HL-60/S4 (cell line): ENCODE data around the gene SMCP.

Experiments used
- in situ Hi-C: fragments of 300-500 bp; cut with MboI; formaldehyde crosslinking; loops from 2 replicates; pipeline ENCODE4 v1.14.3; 2022; ENCODE audit warnings: low sequenced_read_pairs

The SMCP gene

GRCh38 chr1:152886085-152886484 lies 8.0 kb downstream of the SMCP start:
- in situ Hi-C loops = no loop called here

- in situ Hi-C loops = no loop called here
Measured at GRCh38 chr1:152886758-152887409, 8.8 kb downstream of the SMCP start.

DNA sequence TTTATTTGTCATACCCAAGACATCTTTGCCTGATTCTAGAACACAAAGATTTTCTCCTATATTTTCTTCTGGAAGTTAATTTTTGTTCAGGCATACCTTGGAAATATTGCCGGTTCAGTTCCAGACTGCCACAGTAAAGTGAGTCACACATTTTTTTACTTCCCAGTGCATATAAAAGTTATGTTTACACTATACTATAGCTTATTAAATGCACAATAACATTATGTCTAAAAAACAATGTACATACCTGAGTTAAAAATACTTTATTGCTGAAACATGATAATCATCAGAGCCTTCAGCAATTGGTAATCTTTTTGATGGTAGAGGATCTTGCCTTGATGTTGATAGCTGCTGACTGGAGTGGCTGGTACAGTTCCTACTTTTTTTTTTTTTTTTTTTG lies 10.0 kb downstream of the SMCP start:
- in situ Hi-C loops = no loop called here

- in situ Hi-C loops = no loop called here
Measured at GRCh38 chr1:152899027-152899426, 20.9 kb downstream of the SMCP start.

GRCh38 chr1:152899883-152900282 lies 21.8 kb downstream of the SMCP start:
- in situ Hi-C loops = no loop called here

DNA sequence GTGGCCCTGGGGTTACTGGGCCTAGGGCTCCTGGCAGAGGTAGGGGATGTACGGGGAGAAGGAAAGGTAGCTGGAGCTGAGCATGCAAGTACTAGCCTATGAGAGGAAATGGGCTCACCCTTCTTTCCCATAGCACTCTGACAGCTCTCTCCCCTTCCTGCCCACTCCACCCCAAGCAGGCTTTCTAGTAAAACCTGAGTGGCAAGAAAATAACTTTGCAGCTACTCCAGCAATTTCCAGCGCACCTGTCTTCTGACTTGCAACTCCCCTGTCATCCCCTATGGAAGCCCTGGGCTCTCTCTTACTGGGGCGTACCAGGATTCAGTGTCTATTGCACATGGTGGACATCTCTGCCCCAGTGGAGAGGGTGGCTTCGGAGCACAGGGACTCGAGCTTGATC lies 23.5 kb downstream of the SMCP start:
- in situ Hi-C loops = no loop called here

DNA sequence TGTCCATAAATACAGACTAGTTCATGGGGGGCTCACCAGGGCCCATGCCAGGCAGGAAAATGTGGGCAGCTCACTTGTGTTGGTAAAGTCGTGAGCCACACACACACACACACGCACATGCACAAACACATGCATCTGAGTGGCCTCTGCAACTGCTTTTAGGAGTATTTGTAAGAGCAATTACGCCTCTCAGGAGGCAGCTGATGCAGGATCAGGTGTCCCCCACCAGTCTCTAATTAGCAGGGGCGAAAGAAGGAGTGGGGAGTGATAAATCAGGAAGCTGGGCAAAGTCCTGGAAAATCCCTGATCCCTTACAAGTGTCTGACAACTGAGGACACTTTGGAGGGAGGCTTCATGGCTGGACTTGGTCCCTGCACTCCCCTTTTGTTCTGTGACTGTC lies 24.5 kb downstream of the SMCP start:
- in situ Hi-C loops = no loop called here

GRCh38 chr1:152904688-152905440 lies 26.7 kb downstream of the SMCP start:
- in situ Hi-C loops = no loop called here

DNA sequence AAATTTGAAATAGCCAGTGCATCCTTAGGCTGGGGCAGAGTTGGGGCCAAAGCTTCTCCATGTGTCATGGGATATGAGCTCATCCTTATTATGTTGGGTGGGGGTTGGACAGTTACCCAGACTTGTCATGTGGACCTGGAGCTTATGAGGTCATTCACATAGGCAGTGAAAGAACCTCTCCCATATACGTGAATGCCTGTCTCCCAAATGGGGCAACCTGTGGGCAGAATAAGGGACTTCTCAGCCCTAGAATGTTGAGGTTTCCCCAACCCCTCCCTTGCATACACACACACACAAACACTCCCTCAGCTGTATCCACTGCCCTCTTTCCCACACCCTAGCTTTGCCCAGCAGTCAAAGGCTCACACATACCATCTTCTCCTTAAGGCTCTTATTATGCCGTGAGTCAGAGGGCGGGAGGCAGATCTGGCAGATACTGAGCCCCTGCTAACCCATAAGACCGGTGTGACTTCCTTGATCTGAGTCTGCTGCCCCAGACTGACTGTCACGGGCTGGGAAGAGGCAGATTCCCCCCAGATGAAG lies 28.0 kb downstream of the SMCP start:
- in situ Hi-C loops = no loop called here

DNA sequence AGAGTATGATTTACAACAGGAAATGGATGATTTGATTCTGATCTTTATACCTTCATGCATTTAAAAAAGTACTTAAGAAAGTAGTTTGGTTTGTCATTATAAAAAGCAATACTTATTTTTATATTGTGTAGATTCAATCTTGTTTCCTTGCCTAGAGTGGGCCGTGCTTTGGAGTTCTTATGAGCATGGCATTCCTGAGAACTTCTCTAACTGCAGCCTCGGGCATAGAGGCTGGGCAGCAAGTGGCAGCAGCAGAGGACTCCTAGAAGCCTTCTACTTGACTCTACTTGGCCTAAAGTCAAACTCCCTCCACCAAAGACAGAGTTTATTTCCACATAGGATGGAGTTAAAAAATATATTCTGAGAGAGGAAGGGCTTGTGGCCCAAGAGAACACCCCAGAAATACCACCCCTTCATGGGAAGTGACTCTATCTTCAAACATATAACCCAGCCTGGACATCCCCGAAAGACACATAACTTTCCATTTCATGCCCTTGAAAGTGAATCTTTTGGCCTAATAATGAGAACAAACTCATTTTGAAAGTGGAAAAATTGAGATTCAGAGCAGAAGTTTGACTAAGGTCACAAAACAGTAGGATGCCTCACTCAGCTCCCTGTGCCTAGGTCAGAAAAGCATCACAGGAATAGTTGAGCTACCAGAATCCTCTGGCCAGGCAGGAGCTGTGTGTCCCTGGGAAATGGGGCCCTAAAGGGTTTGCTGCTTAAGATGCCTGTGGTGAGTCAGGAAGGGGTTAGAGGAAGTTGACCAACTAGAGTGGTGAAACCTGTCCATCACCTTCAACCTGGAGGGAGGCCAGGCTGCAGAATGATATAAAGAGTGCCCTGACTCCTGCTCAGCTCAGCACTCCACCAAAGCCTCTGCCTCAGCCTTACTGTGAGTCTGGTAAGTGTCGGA lies 29.8 kb downstream of the SMCP start, which contains the start of gene IVL:
Gene IVL, plus strand, starts transcription at position 861 of the 916 bp plus-strand sequence. CDS start 1,252 bp downstream, outside the sequence.
- in situ Hi-C loops = no loop called here

DNA sequence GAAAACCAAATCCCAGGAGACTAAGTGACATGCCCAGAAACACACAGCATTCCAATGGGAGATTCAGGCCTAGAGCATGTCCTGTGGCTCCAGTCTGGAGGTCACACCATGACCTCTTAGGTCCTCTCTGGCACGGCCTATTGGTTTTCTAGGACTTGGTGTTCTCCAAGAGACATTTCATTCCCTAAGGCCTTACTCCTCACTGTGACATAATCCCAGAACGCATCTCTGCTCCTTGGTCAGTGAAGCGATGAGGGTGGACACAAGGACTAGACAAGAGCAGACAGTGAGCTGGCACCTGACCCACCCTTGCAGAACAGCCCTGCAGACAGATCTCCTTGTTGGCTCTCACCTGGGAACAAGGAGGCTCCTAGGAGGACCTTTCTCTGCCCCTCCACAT lies 31.1 kb downstream of the SMCP start:
- in situ Hi-C loops = no loop called here

- in situ Hi-C loops = no loop called here
Measured at GRCh38 chr1:152912471-152912870, 34.3 kb downstream of the SMCP start.

DNA sequence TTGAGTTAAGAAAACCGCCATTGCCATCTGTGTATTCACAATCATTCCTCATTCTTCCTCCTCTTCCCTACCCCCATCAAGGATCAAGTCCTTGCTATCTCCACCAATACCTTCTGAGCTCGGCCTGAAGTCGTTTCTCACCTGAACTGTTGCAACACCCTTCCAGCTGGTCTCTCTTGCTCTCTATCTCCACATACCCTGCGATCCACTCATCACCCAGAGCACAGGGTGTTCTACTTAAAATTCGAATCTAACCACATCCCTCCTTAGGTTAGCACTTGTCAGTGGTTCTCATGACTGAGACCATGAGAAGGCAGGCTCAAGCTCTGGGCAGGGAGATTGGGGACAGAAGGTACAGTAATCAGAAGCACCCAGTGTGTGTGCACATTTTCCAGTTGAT lies 34.8 kb downstream of the SMCP start:
- in situ Hi-C loops = no loop called here

- in situ Hi-C loops = no loop called here
Measured at GRCh38 chr1:152917794-152918193, 39.7 kb downstream of the SMCP start.

DNA sequence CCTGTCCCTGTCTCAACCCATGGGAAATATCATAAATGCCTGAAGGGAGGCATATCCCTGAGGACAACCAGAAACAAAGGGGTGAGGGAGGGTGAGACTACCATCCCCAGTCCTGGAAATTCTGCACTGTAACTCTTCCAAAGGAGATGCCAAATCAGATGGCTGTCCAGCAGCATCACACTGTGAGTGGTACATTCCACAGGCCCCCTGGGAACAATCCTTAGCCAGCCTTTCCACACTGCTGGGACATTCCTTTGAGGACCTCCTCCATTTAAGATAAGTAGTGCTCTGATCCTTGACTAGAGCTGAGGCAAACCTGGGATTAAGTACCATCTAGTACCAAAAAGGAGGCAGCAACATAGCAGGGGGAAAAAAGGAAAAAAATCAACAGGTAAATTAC lies 40.9 kb downstream of the SMCP start:
- in situ Hi-C loops = no loop called here

GRCh38 chr1:152924191-152924590 lies 46.1 kb downstream of the SMCP start:
- in situ Hi-C loops = no loop called here

GRCh38 chr1:152926091-152926490 lies 48.0 kb downstream of the SMCP start:
- in situ Hi-C loops = no loop called here

DNA sequence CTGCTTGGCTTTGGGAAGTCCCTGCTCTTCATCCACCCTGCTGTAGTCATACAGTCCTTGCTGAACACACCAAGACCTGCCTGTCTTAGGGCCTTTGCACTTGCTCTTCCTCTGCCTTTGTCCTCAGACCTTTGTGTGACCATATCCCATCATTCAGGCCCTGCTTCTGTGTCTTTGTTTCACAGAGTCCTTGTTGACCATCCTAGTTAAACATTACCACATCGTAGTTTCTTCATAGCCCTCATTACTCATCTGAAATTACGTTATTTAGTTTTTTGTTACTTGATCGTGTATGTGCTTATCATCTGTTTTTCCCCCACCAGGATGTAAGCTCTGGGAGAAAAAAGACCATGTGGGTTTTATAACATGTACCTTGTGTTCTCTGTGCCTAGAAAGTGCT lies 50.5 kb downstream of the SMCP start:
- in situ Hi-C loops = no loop called here

GRCh38 chr1:152932170-152932811 lies 54.2 kb downstream of the SMCP start:
- in situ Hi-C loops = no loop called here

- in situ Hi-C loops = no loop called here
Measured at GRCh38 chr1:152933196-152933595, 55.1 kb downstream of the SMCP start.
